Measurements from ENCODE around the gene MCM6. TPM values are rescaled to one million over a fixed set of nuclear protein-coding genes. Genes with fewer than 3 reads are reported as not detected.

Gene MCM6
- 8.2 TPM for polyA plus RNA-seq

GRCh38 chr2:135876066-135876711 is at the start of gene MCM6:
MCM6 (minus strand) TSS chr2:135876443; CDS start chr2:135876365, 78 bp downstream.
- Mint-ChIP-seq H3K4me3 (peak within 1 kb of the TSS; percentile 92 to 99 (median 98)), H3K27me3 (no peaks in the 10 kb centered on the region), H3K9me3 (no peaks in the 10 kb centered on the region), H3K4me1 (peaks cover 23 to 27% (median 26%) of the 10 kb centered on the region in 3 donors), H3K27ac (peak within 1 kb of the TSS; percentile 92 to 98 (median 97)), H3K36me3 (no peaks in the 10 kb centered on the region)

- Mint-ChIP-seq H3K27me3 (no peaks in the 10 kb centered on the region), H3K9me3 (no peaks in the 10 kb centered on the region), H3K4me3 (no peak overlapping the region), H3K27ac (no peak overlapping the region), H3K4me1 (peaks cover 0 to 1% (median 0%) of the 10 kb centered on the region in 3 donors), H3K36me3 (peaks cover 7% of the 10 kb centered on the region)
These were observed 49.3 kb upstream of the MCM6 start for GRCh38 chr2:135925571-135925970.

- no peaks in the 10 kb centered on the region for H3K27me3 Mint-ChIP-seq
- H3K27ac Mint-ChIP-seq: peak overlapping the region in 1 of 3 donors; percentile 84
- H3K9me3 Mint-ChIP-seq: no peaks in the 10 kb centered on the region
- peaks cover 2% of the 10 kb centered on the region for H3K36me3 Mint-ChIP-seq
- peaks cover 0 to 7% (median 5%) of the 10 kb centered on the region in 3 donors for H3K4me1 Mint-ChIP-seq
- no peak overlapping the region for H3K4me3 Mint-ChIP-seq
These were observed 40.0 kb upstream of the MCM6 start for GRCh38 chr2:135916207-135916606.

GRCh38 chr2:135914485-135914884 is 38.2 kb upstream of the MCM6 start:
- H3K27me3 Mint-ChIP-seq: no peaks in the 10 kb centered on the region
- peaks cover 0 to 7% (median 5%) of the 10 kb centered on the region in 3 donors for H3K4me1 Mint-ChIP-seq
- no peaks in the 10 kb centered on the region for H3K9me3 Mint-ChIP-seq
- no peak overlapping the region for H3K4me3 Mint-ChIP-seq
- peak overlapping the region in 1 of 3 donors; percentile 47 for H3K27ac Mint-ChIP-seq
- H3K36me3 Mint-ChIP-seq: peaks cover 5% of the 10 kb centered on the region

GRCh38 chr2:135913727-135914365 is 37.6 kb upstream of the MCM6 start:
- peaks cover 0 to 7% (median 5%) of the 10 kb centered on the region in 3 donors for H3K4me1 Mint-ChIP-seq
- H3K27me3 Mint-ChIP-seq: no peaks in the 10 kb centered on the region
- H3K9me3 Mint-ChIP-seq: no peaks in the 10 kb centered on the region
- H3K27ac Mint-ChIP-seq: peak overlapping the region in 1 of 3 donors; percentile 47
- H3K36me3 Mint-ChIP-seq: peaks cover 5% of the 10 kb centered on the region
- no peak overlapping the region for H3K4me3 Mint-ChIP-seq

GRCh38 chr2:135909976-135910375 is 33.7 kb upstream of the MCM6 start:
- no peaks in the 10 kb centered on the region for H3K9me3 Mint-ChIP-seq
- no peaks in the 10 kb centered on the region for H3K27me3 Mint-ChIP-seq
- no peak overlapping the region for H3K27ac Mint-ChIP-seq
- peaks cover 0 to 3% (median 0%) of the 10 kb centered on the region in 3 donors for H3K4me1 Mint-ChIP-seq
- H3K4me3 Mint-ChIP-seq: no peak overlapping the region
- H3K36me3 Mint-ChIP-seq: peaks cover 8% of the 10 kb centered on the region

GRCh38 chr2:135905679-135906078 is 29.4 kb upstream of the MCM6 start:
- H3K9me3 Mint-ChIP-seq: no peaks in the 10 kb centered on the region
- peaks cover 12% of the 10 kb centered on the region for H3K36me3 Mint-ChIP-seq
- H3K27ac Mint-ChIP-seq: no peak overlapping the region
- H3K27me3 Mint-ChIP-seq: no peaks in the 10 kb centered on the region
- no peak overlapping the region for H3K4me3 Mint-ChIP-seq
- peaks cover 0 to 1% (median 0%) of the 10 kb centered on the region in 3 donors for H3K4me1 Mint-ChIP-seq

- no peak overlapping the region for H3K4me3 Mint-ChIP-seq
- H3K4me1 Mint-ChIP-seq: peaks cover 0 to 3% (median 0%) of the 10 kb centered on the region in 3 donors
- H3K27me3 Mint-ChIP-seq: no peaks in the 10 kb centered on the region
- H3K9me3 Mint-ChIP-seq: no peaks in the 10 kb centered on the region
- peaks cover 9% of the 10 kb centered on the region for H3K36me3 Mint-ChIP-seq
- peak overlapping the region in 1 of 3 donors; percentile 42 for H3K27ac Mint-ChIP-seq
These were observed 28.2 kb upstream of the MCM6 start for GRCh38 chr2:135904341-135904989.

GRCh38 chr2:135903650-135904049 is 27.4 kb upstream of the MCM6 start:
- H3K9me3 Mint-ChIP-seq: no peaks in the 10 kb centered on the region
- peaks cover 0 to 3% (median 0%) of the 10 kb centered on the region in 3 donors for H3K4me1 Mint-ChIP-seq
- H3K27me3 Mint-ChIP-seq: no peaks in the 10 kb centered on the region
- no peak overlapping the region for H3K27ac Mint-ChIP-seq
- H3K36me3 Mint-ChIP-seq: peaks cover 5% of the 10 kb centered on the region
- no peak overlapping the region for H3K4me3 Mint-ChIP-seq

GRCh38 chr2:135899567-135899966 is 23.3 kb upstream of the MCM6 start:
- peaks cover 0 to 3% (median 0%) of the 10 kb centered on the region in 3 donors for H3K4me1 Mint-ChIP-seq
- no peak overlapping the region for H3K27ac Mint-ChIP-seq
- H3K4me3 Mint-ChIP-seq: no peak overlapping the region
- peaks cover 7% of the 10 kb centered on the region for H3K36me3 Mint-ChIP-seq
- no peaks in the 10 kb centered on the region for H3K27me3 Mint-ChIP-seq
- no peaks in the 10 kb centered on the region for H3K9me3 Mint-ChIP-seq

GRCh38 chr2:135898234-135898786 is 22.1 kb upstream of the MCM6 start:
- Mint-ChIP-seq H3K36me3 (peaks cover 7% of the 10 kb centered on the region), H3K9me3 (no peaks in the 10 kb centered on the region), H3K27ac (no peak overlapping the region), H3K4me3 (no peak overlapping the region), H3K27me3 (no peaks in the 10 kb centered on the region), H3K4me1 (peaks cover 0 to 6% (median 4%) of the 10 kb centered on the region in 3 donors)

- no peaks in the 10 kb centered on the region for H3K27me3 Mint-ChIP-seq
- peaks cover 0 to 4% (median 3%) of the 10 kb centered on the region in 3 donors for H3K4me1 Mint-ChIP-seq
- no peak overlapping the region for H3K4me3 Mint-ChIP-seq
- no peak overlapping the region for H3K27ac Mint-ChIP-seq
- no peaks in the 10 kb centered on the region for H3K9me3 Mint-ChIP-seq
- peaks cover 4% of the 10 kb centered on the region for H3K36me3 Mint-ChIP-seq
These were observed 18.7 kb upstream of the MCM6 start for GRCh38 chr2:135894930-135895329.

GRCh38 chr2:135893374-135893794 is 17.1 kb upstream of the MCM6 start:
- H3K36me3 Mint-ChIP-seq: peaks cover 7% of the 10 kb centered on the region
- H3K9me3 Mint-ChIP-seq: peaks cover 2 to 4% (median 2%) of the 10 kb centered on the region in 3 donors
- peaks cover 0 to 4% (median 3%) of the 10 kb centered on the region in 3 donors for H3K4me1 Mint-ChIP-seq
- H3K27ac Mint-ChIP-seq: no peak overlapping the region
- peak overlapping the region in 1 of 4 donors; percentile 63 for H3K4me3 Mint-ChIP-seq
- H3K27me3 Mint-ChIP-seq: no peaks in the 10 kb centered on the region

- H3K27ac Mint-ChIP-seq: no peak overlapping the region
- H3K4me1 Mint-ChIP-seq: peaks cover 0 to 4% (median 3%) of the 10 kb centered on the region in 3 donors
- no peak overlapping the region for H3K4me3 Mint-ChIP-seq
- peaks cover 2 to 4% (median 2%) of the 10 kb centered on the region in 3 donors for H3K9me3 Mint-ChIP-seq
- H3K36me3 Mint-ChIP-seq: peaks cover 5% of the 10 kb centered on the region
- peaks cover 1% of the 10 kb centered on the region for H3K27me3 Mint-ChIP-seq
These were observed 14.6 kb upstream of the MCM6 start for GRCh38 chr2:135890835-135891234.

GRCh38 chr2:135890149-135890548 is 13.9 kb upstream of the MCM6 start:
- no peak overlapping the region for H3K4me3 Mint-ChIP-seq
- peaks cover 1% of the 10 kb centered on the region for H3K27me3 Mint-ChIP-seq
- H3K4me1 Mint-ChIP-seq: peaks cover 0 to 4% (median 3%) of the 10 kb centered on the region in 3 donors
- H3K36me3 Mint-ChIP-seq: peaks cover 3% of the 10 kb centered on the region
- peaks cover 2 to 4% (median 2%) of the 10 kb centered on the region in 3 donors for H3K9me3 Mint-ChIP-seq
- no peak overlapping the region for H3K27ac Mint-ChIP-seq
